Fibroblast of skin of left biceps (primary cell): Measurements from ENCODE around the gene POGZ.
"Not testable (repeated sequence)": the region's sequence is repeated elsewhere in the genome, so short reads cannot be mapped to it uniquely, and the experiment has no call there.

Source experiments
- DNase-seq, 2 experiments: peaks; one replicate each; pipeline ENCODE4 v3.0.0-alpha.2; 2013; ENCODE audit warnings: low read depth in 2 of 2

POGZ gene

DNA sequence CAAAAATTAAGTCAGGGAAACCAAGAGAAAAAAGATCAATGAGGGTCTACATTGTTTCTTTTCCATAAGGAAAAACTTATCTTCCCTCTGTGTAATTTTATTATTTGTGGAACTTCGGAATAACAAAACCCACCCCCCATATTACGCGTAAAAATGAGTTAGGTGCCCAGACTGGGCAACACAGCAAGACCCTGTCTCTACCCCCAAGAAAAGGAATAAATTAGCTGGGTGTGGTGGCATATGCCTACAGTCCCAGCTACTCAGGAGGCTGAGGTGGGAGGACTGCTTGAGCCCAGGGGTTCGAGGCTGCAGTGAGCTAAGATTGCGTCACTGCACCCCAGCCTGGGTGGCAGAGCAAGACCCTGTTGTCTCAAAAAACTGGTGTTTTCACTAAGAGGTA is 39.5 kb downstream of the POGZ start:
- DNase-seq = no peak

DNA sequence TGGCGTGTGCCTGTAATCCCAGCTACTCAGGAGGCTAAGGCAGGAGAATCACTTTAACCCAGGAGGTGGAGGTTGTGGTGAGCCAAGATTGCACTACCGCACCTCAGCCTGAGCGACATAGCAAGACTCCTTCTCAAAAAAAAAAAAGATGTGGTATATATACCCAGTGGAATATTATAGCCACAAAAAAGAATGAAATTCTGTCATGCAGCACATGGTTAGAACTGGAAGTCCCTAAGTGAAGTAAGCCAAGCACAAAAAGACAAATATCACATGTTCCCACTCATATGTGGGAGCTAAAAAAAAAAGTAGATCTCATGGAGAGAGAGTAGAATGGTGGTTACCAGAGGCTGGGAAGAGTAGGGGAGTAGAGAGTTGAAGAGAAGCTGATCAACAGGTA is 41.2 kb downstream of the POGZ start:
- no peak for DNase-seq

DNA sequence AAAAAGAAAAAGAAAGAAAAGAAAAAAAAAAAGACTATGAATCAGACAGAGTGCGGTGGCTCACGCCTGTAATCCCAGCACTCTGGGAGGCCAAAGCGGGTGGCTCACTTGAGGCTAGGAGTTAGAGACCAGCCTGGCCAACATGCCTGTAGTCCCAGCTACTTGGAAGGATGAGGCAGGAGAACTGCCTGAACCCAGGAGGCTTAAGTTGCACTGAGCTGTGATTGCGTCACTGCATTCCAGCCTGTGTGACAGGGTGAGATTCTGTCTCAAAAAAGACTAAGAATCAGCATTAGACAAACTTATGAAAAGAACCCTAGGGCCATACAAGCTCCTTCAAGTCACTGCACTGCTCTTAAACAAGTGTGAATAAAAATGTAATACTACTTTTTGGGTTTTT is 43.1 kb downstream of the POGZ start:
- peak in 1 of 2 experiments; percentile 16 for DNase-seq

DNA sequence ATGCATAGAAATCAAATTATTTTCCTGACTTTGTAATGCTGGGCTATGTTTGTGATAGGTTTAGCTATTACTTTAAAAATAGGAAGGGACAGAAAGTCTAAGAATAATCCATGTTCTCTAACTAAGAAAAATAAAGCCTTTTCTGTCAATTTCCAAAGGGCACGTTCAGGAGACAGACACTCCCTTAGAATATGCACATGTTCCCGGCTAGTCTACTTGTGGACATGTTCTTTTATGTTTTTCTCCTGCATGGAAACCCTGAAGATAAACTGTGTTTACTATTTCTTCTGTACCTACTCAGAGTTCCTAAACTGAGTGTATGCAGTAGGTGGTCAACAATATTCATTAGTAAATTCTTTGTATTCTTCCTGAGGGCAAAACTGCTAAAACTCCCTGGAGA is 47.4 kb downstream of the POGZ start:
- DNase-seq = no peak

DNA sequence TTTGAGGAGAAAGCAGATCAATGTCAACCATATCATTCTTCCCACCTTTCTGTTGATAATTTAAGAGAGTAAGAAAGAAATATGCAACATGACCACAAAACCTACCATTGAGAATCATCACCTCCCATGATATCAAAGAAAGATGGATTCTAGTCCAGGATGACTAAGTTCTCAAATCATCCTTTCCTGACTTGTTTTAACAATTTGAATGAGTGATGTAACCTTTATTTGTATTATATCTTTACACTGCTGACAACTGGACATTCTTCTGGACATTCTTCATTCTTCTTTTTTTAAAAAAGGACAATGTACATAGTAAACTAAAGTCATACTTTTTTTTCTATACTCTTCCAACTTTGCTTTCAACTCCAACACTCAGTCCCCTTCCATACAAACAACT is 50.4 kb downstream of the POGZ start:
- peak; percentile 13 to 22 for DNase-seq

DNA sequence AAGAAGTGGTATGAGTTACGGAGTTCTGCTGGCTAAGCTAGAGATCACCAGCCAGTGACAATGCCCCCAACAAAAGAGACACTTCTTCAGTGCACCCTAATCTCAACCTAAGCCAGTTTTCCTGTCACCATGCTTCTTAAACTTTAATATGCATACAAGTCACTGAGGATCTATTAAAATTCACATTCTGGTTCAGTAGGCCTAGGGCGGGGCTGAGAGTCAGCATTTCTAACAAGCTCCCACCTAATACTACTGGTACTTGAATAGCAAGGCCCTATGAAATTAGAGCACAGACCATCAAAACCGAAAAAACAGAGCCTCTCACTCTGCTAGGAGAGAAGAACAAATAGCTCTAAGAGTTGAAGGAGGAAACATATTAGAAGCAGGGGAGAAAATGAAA is 52.0 kb downstream of the POGZ start:
- no peak for DNase-seq

DNA sequence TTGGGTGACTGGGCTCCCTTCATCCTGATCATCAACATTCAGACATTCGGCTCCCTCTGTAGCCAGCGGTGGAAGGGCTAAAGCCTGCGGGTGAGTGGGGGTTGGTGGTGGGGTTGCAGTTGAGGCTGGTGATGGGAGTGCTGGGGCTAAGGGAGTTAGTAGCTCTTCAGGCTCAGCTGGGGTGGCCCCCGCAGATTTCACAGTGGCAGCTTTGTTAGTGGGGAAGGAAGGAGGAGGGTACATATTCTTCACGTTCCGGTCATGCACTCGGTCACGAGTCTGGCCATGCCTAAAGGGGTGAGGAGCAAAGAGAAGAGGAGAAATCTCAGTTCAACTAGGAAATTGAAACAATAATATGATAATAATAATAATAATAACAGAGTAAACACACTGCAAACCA is 53.1 kb downstream of the POGZ start:
- DNase-seq = no peak

DNA sequence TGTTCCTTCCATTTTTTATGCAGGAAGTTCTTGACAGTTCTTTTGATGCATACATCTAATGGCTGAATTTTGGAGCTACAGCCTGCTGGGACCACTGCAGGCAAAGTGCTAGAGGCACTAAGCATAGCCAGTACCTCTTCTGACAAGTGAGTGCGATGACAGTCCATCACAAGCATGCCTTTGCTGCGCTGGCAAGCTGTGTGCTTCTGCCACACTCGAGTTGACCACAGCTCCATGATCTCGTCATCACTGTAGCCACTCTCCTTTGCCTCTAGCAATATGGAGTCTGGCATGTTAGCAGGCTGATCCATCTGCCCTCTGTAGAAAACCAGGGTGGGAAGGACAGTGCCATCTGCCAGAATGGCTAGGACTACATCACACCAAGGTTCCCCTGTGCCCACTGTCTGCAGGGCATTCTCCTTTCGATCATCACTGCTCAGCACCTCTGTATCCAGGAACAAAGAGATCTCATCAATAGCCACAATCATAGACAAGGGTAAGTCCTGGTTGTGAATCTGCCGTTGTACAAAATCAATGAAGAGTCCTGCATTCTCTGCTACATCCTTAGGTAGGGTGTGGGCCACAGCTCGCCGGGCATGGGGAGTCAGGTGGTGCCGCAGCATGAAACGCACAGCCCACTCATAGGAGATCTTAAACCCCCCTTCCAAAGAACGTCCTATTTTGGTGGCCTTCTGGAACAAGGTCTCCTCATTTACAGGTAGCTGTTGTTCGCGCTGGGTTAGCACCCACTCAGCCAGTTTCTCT is 53.9 kb downstream of the POGZ start:
- DNase-seq = no peak

DNA sequence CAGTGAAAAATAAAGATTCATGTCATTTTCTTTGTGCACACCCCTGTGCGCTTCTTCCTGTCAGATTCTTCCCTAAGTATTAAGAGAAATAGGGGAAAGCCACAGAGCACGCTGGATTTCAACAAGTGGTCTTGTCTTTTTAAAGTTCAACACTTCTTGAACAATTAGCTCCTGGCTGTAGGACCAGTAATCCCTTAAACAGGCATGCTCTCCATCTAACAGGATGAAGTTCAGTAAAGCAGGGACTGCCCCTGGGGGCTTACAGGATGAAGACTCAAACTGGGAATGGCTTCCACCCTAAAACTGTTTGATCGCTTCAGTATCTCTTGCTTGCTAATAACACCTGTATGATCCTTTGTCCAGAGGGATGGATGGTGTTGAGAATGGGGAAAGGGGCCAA is 55.7 kb downstream of the POGZ start:
- no peak for DNase-seq

DNA sequence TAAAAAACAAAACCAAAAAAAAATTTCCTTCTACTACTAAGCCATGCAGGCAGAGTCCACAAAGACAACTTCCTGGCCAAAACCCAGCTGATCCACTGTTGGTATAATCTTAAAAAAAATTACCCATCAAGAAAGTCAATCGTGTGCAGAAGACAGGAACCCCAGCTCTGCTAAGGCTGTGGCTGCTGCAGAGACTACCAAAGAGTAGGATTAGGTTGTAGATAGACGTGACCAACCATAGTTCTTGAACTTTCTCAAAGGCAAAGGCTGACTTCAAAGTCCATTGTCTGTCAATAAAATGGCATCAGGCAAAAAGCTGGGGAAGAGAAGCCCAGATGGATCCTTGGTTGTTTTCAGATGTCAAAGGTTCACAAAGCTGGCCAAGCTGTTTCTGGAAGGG is 56.5 kb downstream of the POGZ start:
- no peak for DNase-seq

DNA sequence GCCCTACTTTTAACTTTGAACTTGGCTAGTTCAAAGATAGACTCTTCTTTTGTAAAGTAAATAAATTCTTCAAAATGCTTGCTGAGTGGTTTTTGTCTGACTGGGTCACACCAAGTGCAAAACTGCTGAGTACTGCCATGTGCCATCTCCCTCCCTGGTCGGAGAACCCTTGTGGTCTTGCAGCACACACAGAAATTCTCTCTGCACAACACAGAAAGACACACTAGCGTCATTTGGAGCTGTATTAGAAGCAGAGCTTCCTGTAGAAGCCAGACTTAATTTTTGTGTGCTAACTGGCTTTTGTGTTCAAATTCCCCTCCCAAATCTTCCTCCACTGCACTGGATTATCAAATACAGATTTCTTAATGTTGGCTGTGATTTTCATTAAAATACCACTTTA is 57.4 kb downstream of the POGZ start:
- DNase-seq = no peak

DNA sequence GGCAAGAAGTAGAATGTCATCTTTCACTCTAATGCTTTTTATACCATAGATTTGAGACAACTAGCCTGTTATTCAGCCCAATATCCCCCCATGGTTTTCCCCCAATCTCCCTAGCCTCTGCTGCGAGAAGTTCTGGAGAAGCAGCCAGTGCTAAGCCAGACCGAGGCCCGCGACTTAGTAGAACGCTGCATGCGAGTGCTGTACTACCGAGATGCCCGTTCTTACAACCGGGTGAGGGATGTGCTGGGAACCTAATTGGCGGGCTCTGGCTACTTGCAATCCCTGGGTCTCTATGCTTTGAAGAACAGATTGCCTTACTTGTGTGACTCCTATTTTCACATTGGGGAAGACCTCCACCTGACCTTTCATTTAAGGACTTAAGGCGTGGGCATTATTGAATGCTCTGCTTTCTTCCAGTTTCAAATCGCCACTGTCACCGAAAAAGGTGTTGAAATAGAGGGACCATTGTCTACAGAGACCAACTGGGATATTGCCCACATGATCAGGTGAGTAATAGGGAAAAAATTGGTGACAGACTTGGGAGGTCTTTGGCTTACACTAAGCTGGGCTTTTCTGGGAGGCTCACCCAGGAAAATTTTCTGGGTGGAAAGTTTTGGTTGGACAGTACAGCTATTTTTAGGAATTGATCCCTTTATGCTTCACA is 58.0 kb downstream of the POGZ start:
- DNase-seq = no peak

DNA sequence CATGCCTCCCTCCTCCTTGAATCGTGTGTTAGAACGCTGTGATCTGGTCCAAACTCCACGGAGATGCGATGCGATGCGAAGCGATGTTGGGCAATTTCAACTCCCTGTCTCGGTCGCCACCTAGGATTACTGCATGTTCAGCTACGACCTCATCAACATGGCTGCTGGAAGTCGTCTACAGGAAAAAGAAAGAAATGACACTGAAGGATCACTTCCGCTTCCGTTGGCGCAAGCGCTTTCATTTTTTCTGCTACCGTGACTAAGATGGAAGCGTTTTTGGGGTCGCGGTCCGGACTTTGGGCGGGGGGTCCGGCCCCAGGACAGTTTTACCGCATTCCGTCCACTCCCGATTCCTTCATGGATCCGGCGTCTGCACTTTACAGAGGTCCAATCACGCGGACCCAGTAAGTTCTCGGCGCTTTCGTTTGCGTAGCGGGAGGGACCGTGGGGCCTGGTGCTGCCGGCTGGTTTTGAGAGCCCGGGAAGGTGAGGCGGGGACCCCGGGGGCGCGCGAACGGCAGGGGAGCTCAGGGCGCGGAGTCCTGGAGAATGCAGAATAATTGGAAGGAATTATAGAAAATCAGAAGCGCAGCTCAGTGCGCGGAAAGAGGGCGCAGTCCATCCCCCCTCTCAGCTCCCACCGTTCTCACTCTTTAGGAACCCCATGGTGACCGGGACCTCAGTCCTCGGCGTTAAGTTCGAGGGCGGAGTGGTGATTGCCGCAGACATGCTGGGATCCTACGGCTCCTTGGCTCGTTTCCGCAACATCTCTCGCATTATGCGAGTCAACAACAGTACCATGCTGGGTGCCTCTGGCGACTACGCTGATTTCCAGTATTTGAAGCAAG is 59.7 kb downstream of the POGZ start, which contains the start of gene PSMB4:
Gene PSMB4 (plus strand): TSS at position 250 of the 848 bp plus-strand sequence. CDS start 15 bp downstream, at position 265.
- DNase-seq = peak; percentile 79 to 81

DNA sequence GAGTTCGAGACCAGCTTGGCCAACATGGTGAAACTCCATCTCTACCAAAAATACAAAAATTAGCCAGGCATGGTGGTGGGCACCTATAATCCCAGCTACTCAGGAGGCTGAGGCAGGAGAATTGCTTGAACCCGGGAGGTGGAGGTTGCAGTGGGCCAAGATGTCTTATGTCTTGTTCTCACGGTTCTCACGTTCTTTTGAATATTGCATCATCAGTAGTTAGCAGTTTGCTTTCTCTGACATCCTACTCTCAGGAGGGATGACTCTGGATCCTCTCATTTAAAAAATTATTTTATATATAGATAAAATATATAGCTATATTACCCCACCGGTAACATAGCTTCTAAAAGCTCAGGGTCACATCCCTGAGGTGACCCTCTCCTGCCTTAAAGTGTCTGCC is 63.0 kb downstream of the POGZ start:
- not testable (repeated sequence) for DNase-seq

DNA sequence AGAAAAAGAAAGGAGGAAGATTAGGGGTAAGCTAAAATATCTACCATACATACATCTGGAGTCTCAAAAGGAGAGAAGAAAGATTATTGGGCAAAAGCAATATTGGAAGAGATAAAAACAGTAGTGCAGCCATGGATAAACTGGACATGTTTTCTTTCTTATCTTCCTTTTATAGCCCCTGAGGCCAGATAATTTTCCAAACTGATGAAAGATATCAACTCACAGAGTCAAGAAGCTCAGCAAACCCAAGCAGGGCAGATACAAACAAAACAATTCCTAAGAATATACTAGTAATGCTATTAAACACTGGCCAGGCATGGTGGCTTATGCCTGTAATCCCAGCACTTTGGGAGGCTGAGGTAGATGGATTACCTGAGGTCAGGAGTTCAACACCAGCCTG is 65.7 kb downstream of the POGZ start:
- no peak for DNase-seq

DNA sequence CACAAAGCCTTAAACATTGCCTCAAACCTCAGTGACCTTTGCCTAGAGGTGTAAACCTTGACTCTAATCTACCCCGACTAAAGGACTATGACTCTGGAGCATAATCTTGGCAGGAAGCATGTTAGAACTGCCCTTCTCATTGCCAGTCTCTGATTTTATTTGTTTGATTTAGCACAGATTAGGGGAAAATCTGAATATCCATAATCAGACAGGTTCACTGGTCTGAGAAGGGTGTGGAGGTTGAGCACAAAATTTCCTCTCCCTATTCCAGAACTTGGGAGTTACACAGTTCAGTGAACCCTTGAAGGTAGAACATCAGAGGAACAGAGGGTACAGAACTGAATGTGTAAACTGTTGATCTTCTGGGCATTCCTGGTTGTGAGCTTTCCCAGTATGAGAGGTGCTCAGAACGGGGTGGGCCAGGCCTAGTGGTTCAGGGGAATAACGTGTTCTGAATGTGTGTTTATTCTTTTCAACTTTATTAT is 68.2 kb downstream of the POGZ start:
- no peak for DNase-seq

DNA sequence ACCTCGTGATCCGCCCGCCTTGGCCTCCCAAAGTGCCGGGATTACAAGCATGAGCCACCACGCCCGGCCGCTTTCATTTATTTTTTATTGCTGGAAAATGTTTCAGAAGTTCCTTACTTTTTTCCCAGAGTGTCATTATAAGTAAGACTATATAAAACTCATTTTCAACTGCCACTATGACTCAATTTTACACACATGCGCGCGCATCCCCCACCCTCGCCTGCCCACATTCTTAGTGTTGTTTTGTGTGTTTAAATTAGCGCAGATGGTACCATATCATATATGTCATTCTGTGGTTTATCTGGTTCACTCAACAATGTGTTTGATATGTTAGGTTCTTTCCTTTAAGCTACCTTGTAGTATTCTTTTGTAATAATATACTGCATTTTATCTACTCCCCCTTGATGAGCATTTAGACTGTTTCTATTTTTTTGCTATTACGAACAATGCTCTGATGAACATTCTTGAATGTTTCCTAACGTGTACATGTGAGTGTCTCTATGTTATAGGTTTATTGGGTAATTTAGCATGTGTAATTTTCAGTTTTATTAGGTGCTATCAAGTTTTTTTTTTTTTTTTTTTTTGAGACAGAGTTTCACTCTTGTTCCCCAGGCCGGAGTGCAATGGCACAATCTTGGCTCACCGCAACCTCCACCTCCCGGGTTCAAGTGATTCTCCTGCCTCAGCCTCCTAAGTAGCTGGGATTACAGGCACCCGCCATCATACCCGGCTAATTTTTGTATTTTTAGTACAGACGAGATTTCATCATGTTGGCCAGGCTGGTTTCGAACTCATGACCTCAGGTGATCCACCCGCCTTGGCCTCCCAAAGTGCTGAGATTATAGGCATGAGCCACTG is 68.8 kb downstream of the POGZ start:
- not testable (repeated sequence) for DNase-seq

DNA sequence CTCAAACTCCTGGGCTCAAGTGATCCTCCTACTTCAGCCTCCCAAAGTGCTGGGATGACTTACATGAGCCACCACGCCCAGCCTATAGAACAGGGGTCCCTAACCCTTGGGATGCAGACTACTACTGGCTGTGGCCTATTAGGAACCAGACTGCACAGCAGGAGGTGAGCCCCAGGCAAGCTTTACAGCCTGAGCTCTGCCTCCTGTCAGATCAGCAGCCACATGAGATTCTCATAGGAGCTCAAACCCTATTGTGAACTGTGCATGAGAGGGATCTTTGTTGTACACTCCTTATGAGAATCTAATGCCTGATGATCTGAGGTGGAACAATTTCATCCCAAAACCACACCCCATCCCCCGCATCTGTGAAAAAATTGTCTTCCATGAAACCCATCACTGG is 73.3 kb downstream of the POGZ start:
- no peak for DNase-seq

DNA sequence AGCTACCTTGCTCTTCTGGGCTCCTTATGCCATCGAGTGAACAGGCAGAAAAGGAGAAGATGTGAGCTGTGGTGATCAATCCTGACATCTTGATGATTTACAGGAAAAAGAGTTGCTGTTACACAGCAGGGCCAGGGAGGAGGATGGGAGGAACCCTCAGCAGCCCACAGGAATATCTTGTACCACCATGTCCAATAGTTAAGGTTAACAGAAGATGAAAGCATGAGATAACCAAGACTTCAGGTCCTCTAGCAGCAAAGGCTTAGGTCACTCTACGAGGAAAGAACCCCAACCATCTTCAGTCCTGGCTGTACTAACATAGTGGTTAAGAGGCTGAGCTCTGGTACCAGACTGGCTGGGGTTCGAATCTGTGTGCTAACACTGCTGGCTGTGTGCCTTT is 74.7 kb downstream of the POGZ start:
- no peak for DNase-seq

DNA sequence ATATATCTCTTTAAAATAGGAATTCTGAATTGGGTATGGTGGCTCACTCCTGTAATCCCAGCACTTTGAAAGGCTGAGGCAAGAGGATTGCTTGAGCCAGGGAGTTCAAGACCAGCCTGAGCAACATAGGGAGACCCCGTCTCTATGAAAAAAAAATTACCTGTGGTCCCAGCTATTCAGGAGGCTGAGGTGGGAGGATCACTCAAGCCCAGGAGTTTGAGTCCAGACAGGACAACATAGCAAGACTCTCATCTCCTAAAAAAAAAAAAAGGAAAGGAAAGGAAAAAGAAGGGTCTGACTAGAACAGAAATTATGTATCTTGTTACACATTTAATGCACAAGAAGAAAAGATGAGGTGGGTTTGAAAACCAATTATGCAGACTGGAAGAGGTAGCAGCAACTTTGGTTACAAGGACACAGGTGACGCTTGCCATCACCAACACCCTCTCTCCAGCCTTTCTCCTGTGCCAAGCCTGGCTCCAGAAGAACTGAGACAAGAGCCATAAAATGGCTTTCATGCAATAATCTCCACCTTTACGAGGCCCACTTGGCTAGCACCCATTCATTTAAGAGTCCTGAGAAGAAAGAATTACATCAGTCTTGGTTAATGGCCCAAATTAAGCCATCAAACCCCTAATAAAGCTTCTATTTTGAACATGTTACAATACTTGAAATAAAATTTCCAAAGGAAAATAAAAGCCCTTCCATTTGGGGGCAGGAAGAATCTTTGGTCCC is 82.0 kb downstream of the POGZ start:
- no peak for DNase-seq

DNA sequence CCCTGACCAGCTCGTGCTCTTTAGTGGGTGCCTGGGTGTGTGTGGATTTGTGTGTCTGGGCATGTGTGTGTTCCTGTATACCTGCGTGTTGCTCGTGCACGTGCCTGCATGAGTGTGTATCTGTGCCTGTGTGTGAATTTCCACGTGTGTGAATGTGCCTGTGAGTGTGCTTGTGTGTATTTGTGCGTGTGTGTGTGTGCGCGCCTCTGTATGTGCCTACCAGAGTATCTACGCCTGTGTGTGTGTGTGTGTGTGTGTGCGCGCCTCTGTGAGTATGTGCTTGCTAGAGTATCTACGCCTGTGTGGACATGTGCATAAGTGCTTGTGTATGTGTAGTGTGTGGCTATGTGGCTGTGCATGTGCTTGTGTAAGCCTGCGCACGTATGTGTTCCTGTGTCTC is 86.1 kb downstream of the POGZ start:
- no peak for DNase-seq
